Activated T-helper 1 cell treated with anti-CD3 and anti-CD28 coated beads, Interleukin-12 subunit alpha, Interleukin-12 subunit beta, Interleukin-2, Interleukin-4 antibody, amounts not matched to agents 30 ng/mL and 10 ng/mL and 1 ng/mL, durations not matched to agents 14 hours and 24 hours and 36 hours (primary cell): ENCODE data around the gene MS4A4E. TPM values are rescaled to one million over a fixed set of nuclear protein-coding genes. Genes with fewer than 3 reads are reported as not detected.
"Not testable (repeated sequence)": the region's sequence is repeated elsewhere in the genome, so short reads cannot be mapped to it uniquely, and the experiment has no call there.

Experiments used
- DNase-seq: peaks from one replicate; pipeline ENCODE4 v3.0.0; 2021; ENCODE audit warnings: low spot score
- H3K27ac Mint-ChIP-seq: one replicate; pipeline ENCODE4 v1.8.0; 2021; ENCODE audit warnings: mild to moderate bottlenecking, mixed read lengths
- H3K27me3 Mint-ChIP-seq: one replicate; pipeline ENCODE4 v1.8.0; 2022; ENCODE audit warnings: mild to moderate bottlenecking, moderate library complexity, mixed read lengths; ENCODE audit not compliant: insufficient read depth
- H3K36me3 Mint-ChIP-seq: one replicate; pipeline ENCODE4 v1.8.0; 2021; ENCODE audit warnings: low read depth, mixed read lengths
- H3K4me1 Mint-ChIP-seq: one replicate; pipeline ENCODE4 v1.8.0; 2021; ENCODE audit warnings: low read depth, mixed read lengths
- H3K4me3 Mint-ChIP-seq: one replicate; pipeline ENCODE4 v1.8.0; 2021; ENCODE audit warnings: mild to moderate bottlenecking, moderate library complexity, mixed read lengths
- H3K9me3 Mint-ChIP-seq: one replicate; pipeline ENCODE4 v1.8.0; 2021; ENCODE audit warnings: mixed read lengths
- intact Hi-C: fragments of 100-400 bp; cut with micrococcal nuclease; formaldehyde crosslinking; loops from one replicate; pipeline ENCODE4 v1.15.1; 2024
- total RNA-seq: library from RNA; stranded (reverse); gene quantifications from 2 replicates; pipeline ENCODE4 v1.2.3, GENCODE V29; 2022

Gene MS4A4E
- total RNA-seq, 1 donor from 2014 or later, result not detected

DNA sequence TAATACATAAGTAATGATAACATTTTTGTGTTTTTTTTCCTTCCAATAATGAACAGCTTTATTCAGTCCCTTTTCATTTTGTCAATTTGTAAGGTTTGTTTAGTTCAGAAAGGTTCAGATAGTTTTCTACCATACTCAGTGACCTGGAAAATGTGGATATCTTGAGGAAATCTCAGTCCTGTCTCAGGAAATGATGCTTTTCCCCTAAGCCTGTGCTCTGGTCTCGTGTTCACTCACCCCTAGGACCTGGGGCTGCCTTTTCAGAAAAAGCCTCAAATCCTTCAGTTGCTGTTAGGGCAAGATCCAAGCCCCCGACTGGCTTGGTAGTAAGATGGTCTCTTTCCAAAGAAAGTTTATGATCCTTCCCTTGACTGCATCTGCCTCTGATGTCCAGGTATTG lies 81.8 kb downstream of the MS4A4E start:
- H3K4me1 Mint-ChIP-seq, result peaks cover 5% of the 10 kb centered on the region
- H3K4me3 Mint-ChIP-seq, result no peak overlapping the region
- no peaks in the 10 kb centered on the region for H3K36me3 Mint-ChIP-seq
- intact Hi-C loops, result no loop called here
- no peak overlapping the region for H3K27ac Mint-ChIP-seq
- H3K9me3 Mint-ChIP-seq, result peaks cover 10% of the 10 kb centered on the region
- no peak for DNase-seq
- H3K27me3 Mint-ChIP-seq, result no peaks in the 10 kb centered on the region

- intact Hi-C loops, result no loop called here
- DNase-seq, result no peak
- Mint-ChIP-seq H3K4me1 (peaks cover 2% of the 10 kb centered on the region), H3K9me3 (peaks cover 7% of the 10 kb centered on the region), H3K27ac (no peak overlapping the region), H3K4me3 (no peak overlapping the region), H3K36me3 (no peaks in the 10 kb centered on the region), H3K27me3 (no peaks in the 10 kb centered on the region)
Measured at GRCh38 chr11:60159868-60160267, 83.1 kb downstream of the MS4A4E start.

GRCh38 chr11:60159284-60159683 lies 83.7 kb downstream of the MS4A4E start:
- intact Hi-C loops, result no loop called here
- Mint-ChIP-seq H3K27me3 (no peaks in the 10 kb centered on the region), H3K36me3 (no peaks in the 10 kb centered on the region), H3K9me3 (peaks cover 4% of the 10 kb centered on the region), H3K4me3 (no peak overlapping the region), H3K27ac (no peak overlapping the region), H3K4me1 (no peaks in the 10 kb centered on the region)
- DNase-seq, result no peak

DNA sequence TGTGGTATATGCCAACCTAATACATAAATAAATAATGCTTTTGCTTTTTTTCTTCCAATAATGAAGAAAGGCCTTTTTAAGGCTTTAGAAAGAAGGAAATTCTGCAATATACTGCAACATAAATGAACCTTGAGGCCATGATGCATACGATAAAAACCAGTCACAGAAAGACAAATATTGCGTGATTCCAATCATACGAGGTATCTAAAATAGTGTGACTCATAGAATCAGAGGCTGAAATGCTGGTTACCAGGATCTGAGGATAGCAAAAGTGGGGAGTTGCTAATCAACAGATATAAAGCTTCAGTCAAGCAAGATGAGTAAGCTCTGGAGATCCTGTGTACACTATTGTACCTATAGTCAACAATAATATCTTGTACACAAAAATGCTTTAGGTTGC lies 84.3 kb downstream of the MS4A4E start:
- H3K27ac Mint-ChIP-seq, result no peak overlapping the region
- intact Hi-C loops, result no loop called here
- H3K36me3 Mint-ChIP-seq, result no peaks in the 10 kb centered on the region
- no peak overlapping the region for H3K4me3 Mint-ChIP-seq
- H3K9me3 Mint-ChIP-seq, result peaks cover 2% of the 10 kb centered on the region
- no peaks in the 10 kb centered on the region for H3K27me3 Mint-ChIP-seq
- no peak for DNase-seq
- H3K4me1 Mint-ChIP-seq, result no peaks in the 10 kb centered on the region

- Mint-ChIP-seq H3K4me1 (no peaks in the 10 kb centered on the region), H3K9me3 (no peaks in the 10 kb centered on the region), H3K27me3 (no peaks in the 10 kb centered on the region), H3K4me3 (no peak overlapping the region), H3K27ac (no peak overlapping the region), H3K36me3 (no peaks in the 10 kb centered on the region)
- intact Hi-C loops, result no loop called here
- DNase-seq, result no peak
Measured at GRCh38 chr11:60155931-60156330, 87.0 kb downstream of the MS4A4E start.

GRCh38 chr11:60152727-60153126 lies 90.2 kb downstream of the MS4A4E start:
- H3K27me3 Mint-ChIP-seq, DNase-seq, H3K36me3 Mint-ChIP-seq, H3K4me1 Mint-ChIP-seq, H3K4me3 Mint-ChIP-seq, H3K9me3 Mint-ChIP-seq, H3K27ac Mint-ChIP-seq, intact Hi-C loops: not testable (repeated sequence)

DNA sequence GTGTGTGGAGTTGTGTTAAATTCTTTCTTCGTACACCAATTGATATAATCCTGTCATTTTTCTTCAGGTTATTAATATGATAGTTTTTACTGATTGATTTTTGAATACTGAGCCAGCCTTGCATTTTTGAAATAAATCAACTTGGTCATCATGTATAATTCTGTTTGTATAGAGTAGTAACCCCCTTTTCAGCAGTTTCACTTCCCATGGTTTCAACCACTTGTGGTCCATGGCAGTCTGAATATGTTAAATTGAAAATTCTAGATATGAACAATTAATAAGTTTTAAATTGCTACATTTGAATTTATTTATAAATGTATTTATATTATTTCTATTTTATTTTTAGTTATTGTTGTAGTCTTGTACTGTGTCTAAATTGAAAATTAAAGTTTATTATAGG lies 92.7 kb downstream of the MS4A4E start:
- no peak overlapping the region for H3K4me3 Mint-ChIP-seq
- H3K9me3 Mint-ChIP-seq, result no peaks in the 10 kb centered on the region
- DNase-seq, result no peak
- no peak overlapping the region for H3K27ac Mint-ChIP-seq
- intact Hi-C loops, result no loop called here
- H3K27me3 Mint-ChIP-seq, result no peaks in the 10 kb centered on the region
- no peaks in the 10 kb centered on the region for H3K4me1 Mint-ChIP-seq
- H3K36me3 Mint-ChIP-seq, result no peaks in the 10 kb centered on the region

Other genes starting within 250 kb of the MS4A4E start
- gene OOSP4B, start 226.0 kb downstream of the MS4A4E start, total RNA-seq, result not detected in 2 replicates
- gene OOSP2, start 202.7 kb downstream of the MS4A4E start, total RNA-seq, result not detected in 2 replicates
- not detected in 2 replicates for gene MS4A3, start 186.5 kb downstream of the MS4A4E start, total RNA-seq
- gene MS4A2, start 154.5 kb downstream of the MS4A4E start, total RNA-seq, result not detected in 2 replicates
- gene MS4A6A, start 60.1 kb downstream of the MS4A4E start, total RNA-seq, result not detected in 2 replicates
- gene MS4A4A, start 37.5 kb upstream of the MS4A4E start, total RNA-seq, result not detected in 2 replicates
- not detected in 2 replicates for gene MS4A6E, start 84.1 kb upstream of the MS4A4E start, total RNA-seq
- gene MS4A7, start 135.4 kb upstream of the MS4A4E start, total RNA-seq, result not detected in 2 replicates
- gene MS4A14, start 153.3 kb upstream of the MS4A4E start, total RNA-seq, result not detected in 2 replicates
- not detected in 2 replicates for gene MS4A5, start 186.4 kb upstream of the MS4A4E start, total RNA-seq
- gene MS4A1, start 212.7 kb upstream of the MS4A4E start, total RNA-seq, result not detected in 2 replicates
- not detected in 2 replicates for gene MS4A12, start 249.6 kb upstream of the MS4A4E start, total RNA-seq